NCI-H187 (cell line): Measurements from ENCODE around the gene KCNIP1.
"Not testable (repeated sequence)": the region's sequence is repeated elsewhere in the genome, so short reads cannot be mapped to it uniquely, and the experiment has no call there.

Source experiments
- DNase-seq, 2 experiments: peaks; one replicate each; lab custom pipeline; 2025; lab: John Stamatoyannopoulos, UW

Gene KCNIP1

DNA sequence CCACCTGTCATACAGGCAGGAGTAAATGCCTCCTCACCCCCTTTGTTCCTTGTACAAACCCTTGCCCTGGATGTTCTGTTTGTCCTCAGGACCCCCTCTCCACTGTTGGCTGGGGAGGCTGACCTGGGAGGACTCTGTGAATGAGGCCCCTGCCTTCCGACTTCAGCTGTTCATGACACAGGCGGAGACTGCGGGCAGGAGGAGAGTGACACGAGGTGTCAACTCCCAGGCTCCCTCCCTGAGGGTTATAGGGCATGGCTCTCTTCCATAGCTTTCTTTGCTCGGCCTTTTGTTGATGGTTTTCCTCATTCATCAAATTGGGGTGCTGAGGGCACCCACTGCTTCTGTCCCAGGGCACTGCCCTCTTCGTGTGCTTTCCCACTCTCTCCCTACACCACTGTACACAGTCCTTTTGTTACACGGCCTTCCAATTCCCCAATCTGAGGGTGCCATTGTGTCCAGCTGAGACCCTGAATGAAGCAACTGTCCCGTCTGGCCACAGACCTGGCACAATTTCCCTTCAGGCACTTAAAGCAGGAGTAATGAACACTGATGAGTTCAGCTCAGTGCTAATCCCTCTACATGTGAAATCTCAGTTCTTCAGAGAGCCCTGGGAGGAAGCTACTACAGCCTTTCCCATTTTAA, 33.8 kb downstream of the KCNIP1 start:
- DNase-seq, result no peak

- DNase-seq, result no peak
Observed at GRCh38 chr5:170538096-170538465, 34.3 kb downstream of the KCNIP1 start.

- no peak for DNase-seq
Observed at GRCh38 chr5:170538696-170539586, 35.1 kb downstream of the KCNIP1 start.

DNA sequence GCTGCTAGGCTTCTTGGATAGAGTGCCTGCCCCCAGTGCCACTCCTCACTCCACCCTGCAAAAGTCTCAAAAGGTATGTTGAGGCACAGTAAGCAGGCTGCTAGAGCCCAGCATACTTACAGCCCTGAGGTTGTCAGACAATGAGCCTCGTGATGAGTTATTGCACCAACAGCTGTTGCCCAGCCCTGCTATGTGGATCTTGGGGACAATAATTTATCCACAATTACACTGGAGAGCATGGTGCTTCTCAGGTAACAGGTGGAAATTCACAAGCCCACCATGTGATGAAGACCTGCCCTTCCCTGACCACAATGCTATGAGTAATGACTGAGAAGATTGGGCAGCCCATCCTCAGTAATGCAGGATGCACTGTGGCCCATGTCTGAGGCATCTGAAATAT, 36.5 kb downstream of the KCNIP1 start:
- no peak for DNase-seq

DNA sequence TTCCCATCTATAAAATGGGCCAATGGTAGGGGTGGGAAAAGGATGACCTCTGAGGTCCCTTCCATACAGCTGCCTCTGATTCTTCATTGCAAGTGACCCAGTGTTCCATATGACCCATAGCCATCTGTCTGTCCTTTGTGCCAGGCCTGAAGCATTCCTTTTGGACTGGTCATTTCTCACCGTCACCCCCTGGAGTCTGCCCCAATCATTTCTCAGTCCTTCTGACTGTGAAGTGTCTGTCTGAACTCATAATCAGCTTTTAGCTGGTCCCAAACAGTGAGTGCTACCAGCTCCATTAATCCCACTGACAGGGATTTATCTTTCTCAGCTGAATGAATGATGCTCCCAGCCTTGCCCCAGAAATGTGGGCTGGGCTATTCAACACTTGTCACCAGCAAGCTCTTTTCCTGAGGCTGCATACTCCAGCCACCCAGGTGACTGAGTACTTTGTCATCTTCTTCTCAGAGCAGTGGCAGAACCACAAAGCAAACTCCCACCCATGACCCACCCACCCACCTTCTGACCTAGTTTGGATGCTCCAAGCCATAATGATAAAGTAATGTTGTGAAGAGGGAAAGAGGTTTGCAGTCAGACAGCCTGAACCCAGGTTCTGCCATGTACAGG, 37.4 kb downstream of the KCNIP1 start:
- DNase-seq, result no peak

DNA sequence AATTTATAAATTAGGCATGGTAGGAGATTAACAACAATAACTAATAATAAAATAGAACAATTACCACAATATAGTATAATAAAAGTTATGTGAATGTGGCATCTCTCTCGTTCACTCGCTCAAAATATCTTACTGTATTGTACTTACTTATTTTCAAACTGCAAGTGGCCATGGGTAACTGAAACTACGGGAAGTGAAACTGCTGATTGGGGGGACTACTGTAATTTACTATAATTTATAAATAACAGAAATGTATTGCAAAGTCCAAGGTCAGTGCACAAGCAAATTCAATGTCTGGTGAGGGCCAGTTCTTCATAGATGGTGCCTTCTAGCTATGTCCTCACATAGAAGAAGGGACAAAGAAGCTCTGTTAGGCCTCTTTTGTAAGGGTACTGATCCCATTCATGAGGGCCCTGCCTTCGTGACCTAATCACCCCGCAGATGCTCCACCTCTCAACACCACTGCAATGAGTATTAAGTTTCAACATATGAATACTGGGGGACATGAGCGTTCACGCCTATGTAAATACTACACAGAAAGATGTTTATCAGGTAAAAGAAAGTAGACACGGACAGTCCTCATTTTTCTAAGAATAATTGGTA, 39.0 kb downstream of the KCNIP1 start:
- DNase-seq, result no peak

GRCh38 chr5:170545313-170545712, 41.5 kb downstream of the KCNIP1 start:
- no peak for DNase-seq

- no peak for DNase-seq
Observed at GRCh38 chr5:170545811-170546210, 42.0 kb downstream of the KCNIP1 start.

DNA sequence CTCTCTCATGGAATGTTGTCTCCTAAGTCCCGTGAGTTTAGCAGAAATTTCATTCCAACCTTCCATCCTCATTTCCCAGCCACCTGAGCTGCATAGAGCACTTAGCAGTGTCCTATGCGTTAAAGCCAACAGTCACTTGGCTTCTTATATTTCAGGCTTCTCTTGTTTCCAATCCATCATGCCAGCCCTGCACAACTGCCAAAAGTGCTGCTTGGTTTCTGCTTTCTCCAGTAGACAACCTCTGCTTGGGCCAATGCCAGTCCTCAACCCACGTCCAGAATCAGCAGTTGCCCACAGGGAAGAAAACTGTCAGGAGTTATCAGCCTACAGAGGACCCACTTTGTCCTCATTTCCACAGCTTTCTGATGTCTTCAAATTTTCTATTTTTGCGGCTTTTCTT, 42.5 kb downstream of the KCNIP1 start:
- no peak for DNase-seq

DNA sequence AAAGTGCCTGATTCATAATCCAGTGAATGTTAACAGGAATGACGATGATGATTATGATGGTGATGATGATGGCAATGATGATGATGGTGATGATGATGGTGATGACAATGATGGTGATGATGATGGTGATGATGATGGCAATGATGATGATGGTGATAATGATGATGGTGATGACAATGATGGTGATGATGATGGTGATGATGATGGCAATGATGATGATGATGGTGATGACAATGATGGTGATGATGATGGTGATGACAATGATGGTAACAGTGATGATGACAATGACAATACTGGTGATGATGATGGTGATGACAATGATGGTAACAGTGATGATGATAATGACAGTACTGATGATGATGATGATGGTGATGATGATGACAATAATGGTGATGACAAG, 46.6 kb downstream of the KCNIP1 start:
- not testable (repeated sequence) for DNase-seq

- no peak for DNase-seq
Observed at GRCh38 chr5:170551076-170551475, 47.3 kb downstream of the KCNIP1 start.

- DNase-seq, result no peak
Observed at GRCh38 chr5:170551622-170552021, 47.8 kb downstream of the KCNIP1 start.

- DNase-seq, result no peak
Observed at GRCh38 chr5:170552621-170553115, 48.8 kb downstream of the KCNIP1 start.

- no peak for DNase-seq
Observed at GRCh38 chr5:170553218-170553617, 49.4 kb downstream of the KCNIP1 start.

DNA sequence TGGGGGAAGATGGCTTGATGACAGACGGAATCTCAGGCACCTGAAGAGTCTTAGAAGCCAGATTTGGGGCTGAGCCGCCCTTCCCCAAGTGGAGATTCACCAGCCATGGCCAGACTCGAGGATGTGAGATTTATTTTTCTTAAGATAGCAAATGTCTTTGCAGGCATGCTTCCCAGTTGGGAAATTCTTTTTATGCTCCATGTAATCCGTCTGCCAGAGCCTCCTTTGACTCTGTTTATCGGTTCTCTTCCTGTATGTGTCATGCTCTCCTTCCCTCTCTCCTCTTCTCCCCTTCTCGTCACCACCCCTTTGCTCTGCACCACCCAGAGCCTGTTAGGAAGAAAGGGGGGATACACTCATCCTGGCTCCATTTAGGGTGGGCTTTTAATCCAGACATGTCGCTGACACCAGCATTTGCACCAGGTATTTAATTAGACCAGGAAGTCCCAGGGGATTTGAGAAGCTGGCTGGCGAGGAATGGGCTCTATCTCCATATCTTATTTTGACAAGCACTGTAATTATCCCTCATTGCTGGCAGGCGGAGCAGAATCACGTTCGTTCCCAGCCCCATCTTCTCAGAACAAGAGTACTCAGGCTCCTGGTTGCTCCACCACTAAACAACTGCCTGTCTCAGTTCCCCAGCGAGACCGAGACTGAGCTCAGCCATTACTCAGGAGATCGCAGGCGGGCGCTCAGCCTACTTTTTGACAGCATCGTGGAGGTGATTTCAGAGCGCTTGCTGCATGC, 50.9 kb downstream of the KCNIP1 start:
- DNase-seq, result no peak

- DNase-seq, result no peak
Observed at GRCh38 chr5:170557314-170557713, 53.5 kb downstream of the KCNIP1 start.

DNA sequence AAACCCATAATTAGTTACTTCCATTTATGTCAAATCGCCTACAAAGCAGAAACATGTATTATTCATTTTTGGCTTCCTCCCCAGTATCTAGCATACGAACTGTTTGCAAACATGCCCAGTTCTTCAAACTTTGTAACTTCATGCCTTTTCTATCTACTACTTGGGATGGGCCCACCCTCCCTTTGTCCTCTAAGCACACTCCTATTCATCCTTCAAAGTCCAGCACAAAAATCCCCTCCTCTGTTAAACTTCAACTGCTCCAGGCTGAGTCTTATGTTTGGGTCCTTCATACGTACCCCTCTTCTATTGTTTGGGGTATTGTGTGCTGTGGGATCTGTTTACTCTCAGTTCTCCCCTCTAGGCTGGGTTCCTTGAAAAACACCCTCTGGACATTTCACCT, 55.5 kb downstream of the KCNIP1 start:
- no peak for DNase-seq

DNA sequence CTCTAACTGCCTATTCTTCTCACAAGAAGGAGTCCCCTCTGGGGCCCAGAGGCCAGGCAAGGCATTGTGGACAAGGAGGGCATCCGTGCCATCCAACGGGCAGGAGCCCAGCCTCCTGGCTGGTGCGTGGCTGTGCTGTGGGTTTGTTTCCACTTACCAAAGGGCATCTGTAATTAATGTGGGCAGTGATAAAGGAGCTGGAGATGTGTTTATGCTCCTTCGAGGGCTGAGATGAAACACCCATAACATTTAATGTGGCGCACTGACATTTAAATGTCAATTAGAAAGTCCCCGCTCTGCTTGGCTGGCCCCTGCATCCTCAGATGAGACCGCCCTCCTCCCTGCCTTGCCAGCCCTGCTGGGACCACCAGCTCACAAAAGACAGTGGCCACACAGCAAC, 57.1 kb downstream of the KCNIP1 start:
- DNase-seq, result no peak

GRCh38 chr5:170562166-170562874, 58.5 kb downstream of the KCNIP1 start:
- no peak for DNase-seq

DNA sequence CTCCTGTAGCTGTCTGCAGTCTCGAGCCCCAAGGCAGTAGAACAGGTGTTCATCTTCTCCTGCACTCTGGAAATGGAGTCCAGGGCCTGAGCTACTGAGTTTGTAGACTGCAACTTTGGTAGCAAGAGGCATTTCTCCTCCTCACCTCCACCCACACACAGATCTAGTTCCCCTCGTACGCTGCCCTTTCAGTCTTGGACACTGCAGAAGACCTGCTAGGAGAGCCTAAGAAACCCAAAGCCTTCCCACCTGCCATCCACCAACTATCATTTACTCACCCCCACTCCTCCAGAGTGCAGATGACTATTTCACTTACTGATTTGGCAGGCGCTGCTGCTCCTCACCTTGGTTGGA, 59.0 kb downstream of the KCNIP1 start:
- DNase-seq, result no peak
